Retina (tissue), 1 donor: ENCODE measurements around the gene SLC36A2.

ENCODE experiments used
- DNase-seq: peaks from one replicate; pipeline ENCODE4 v3.0.0-alpha.2; 2016

Gene SLC36A2

GRCh38 chr5:151281001-151281639 lies 66.2 kb downstream of the SLC36A2 start:
- no peak for DNase-seq

DNA sequence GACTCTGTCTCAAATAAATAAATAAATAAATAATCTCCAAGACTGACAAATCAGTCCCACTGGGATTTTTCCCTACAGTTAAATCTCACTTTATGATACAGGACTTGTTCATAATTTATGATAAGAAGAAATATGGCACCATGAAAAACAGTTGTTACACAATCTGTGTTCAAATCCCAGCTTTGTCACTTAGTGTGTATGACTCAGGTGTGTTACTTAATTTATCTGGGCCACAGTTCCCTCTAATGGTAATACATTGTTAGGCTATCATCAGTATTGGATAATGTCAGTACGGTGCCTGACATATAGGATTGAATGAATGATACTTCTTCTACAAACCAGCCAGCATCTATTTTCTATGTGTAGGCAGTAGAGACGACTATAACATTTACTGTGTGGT lies 66.9 kb downstream of the SLC36A2 start:
- no peak for DNase-seq

DNA sequence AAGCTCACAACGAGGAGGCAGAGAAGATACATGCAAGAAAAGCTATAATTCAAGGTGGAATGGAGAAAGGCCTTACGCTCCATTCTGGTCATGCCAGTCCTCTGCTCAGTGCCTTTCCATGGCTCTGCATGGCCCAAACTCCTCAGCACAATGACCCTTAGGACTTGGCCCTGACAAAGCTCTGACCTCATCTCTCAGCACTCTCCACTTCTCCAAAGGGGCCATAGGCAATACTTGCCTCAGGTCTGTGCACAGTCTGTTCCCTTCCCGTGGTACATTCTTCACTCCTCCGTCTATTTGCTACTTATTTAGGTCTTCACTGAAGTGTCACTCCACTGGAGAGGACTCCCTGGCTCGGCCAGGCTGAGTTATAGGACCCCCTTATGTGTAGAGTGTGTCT lies 68.5 kb downstream of the SLC36A2 start:
- DNase-seq, result no peak

DNA sequence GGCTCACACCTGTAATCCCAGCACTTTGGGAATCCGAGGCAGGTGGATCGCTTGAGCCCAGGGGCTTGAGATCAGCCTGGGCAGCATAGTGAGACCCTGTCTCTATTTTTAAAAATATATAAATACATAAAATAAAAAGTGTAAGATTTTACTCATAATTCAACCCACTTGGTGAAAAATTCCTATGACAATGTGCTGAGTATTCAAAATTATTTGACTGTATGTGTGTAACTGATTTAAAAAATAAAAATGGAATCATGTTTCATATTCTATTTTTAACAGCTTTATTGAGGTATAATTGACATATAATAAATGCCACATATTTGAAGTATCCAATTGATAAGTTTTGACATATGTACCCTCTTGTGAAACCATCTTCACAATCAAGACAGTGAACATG lies 71.6 kb downstream of the SLC36A2 start:
- no peak for DNase-seq

GRCh38 chr5:151274666-151275065 lies 72.7 kb downstream of the SLC36A2 start:
- no peak for DNase-seq

DNA sequence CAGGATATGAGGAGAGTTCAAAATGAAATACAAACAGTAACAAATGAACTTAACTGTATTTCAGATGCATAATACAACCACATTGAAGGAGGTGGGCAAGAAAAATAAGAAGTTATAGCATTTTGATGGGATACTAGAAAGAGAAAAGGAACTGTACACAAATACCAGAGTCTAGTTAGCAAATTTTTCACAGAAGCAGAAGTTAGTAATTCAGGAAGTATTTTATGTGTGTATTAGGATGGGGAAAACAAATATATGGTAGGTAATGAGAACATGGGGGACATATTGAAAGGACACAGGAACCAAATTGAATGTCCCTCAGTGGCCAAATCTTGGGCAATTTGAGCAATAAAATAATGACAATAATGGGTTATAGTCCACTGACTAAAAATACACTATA lies 76.0 kb downstream of the SLC36A2 start:
- no peak for DNase-seq

- no peak for DNase-seq
Measured at GRCh38 chr5:151270599-151270998, 76.8 kb downstream of the SLC36A2 start.

DNA sequence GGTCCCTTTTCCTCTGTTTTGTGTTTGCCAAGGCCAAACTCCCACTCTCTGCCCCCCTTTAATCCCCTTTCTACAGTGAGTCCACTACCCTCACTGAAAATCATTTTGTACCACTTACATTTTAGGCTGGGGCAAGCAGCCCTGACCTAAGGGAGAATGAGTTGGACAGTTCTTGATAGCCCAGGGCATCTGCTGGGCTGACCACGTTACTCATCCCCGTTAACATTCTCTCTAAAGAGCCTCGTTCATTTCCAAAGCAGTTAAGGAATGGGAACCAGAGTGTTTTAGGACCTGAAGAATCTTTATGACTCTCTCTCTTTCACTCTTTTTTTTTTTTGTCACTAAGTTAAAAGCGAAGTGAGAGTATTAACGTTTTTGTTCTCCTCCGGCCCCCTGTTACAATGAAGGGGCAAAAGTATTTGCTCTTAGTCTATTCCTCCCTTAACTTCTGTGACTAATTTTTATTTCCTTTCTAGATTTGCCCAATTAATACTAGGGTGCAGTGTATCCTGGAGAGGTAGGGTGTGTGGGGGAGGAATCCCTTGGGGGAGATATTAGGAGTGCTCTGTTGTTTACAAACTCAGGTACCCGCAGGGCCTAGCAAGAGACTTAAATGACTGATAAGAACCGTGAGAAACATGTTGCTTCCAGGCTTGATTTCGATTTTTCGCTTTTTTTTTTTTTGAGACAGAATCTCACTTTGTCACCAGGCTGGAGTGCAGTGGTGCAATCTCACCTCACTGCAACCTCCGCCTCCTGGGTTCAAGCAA lies 79.7 kb downstream of the SLC36A2 start:
- no peak for DNase-seq
